K562 (cell line): ENCODE results near the gene SLC7A6OS. TPM values are rescaled to one million over a fixed set of nuclear protein-coding genes. Genes with fewer than 3 reads are reported as not detected.

Experiments used
- ATAC-seq: fragments of 200-7000 bp; cut with Tn5 transposase; 3 replicates; pipeline ENCODE4 v1.9.1; 2020; ENCODE audit warnings: moderate library complexity
- BruUV-seq: library from RNA; stranded (reverse); fragments of 400-500 nt; replicated peaks from 2 replicates; lab custom pipeline; 2021; lab: Mats Ljungman, UMichigan
- CTCF ChIA-PET: fragments of 300-600 bp; formaldehyde crosslinking; extraction: SDS; loops from one replicate; lab custom pipeline; 2021; ENCODE audit warnings: low intra/inter-chr PET ratio; lab: Yijun Ruan, JAX
- POLR2A ChIA-PET: fragments of 300-600, 350-650 bp; sonication (Branson Sonifier 250); formaldehyde crosslinking; extraction: SDS; loops from one replicate; lab custom pipeline; 2021; ENCODE audit warnings: antibody characterized with exemption, inconsistent platforms; lab: Yijun Ruan, JAX
- DNase-seq, 4 experiments: peaks; one replicate each; pipeline versions ENCODE4 v3.0.0 to v3.0.0-alpha.2; 2011 to 2018; ENCODE audit warnings: low spot score in 3 of 4, mixed read lengths in 3 of 4; ENCODE audit errors: extremely low read depth in 1 of 4
- FAIRE-seq: peaks from 2 replicates; lab custom pipeline; 2011; peaks lifted over from hg19 to GRCh38; lab: Jason Lieb, UNC
- H2AFZ ChIP-seq: 2 replicates; pipeline ENCODE4 v1.6.0; 2011; ENCODE audit warnings: low read depth, low read length, control low read depth, inconsistent platforms
- H3K27ac ChIP-seq: fragments of 200-600 bp; 3 replicates; pipeline ENCODE4 v1.8.0; 2011; ENCODE audit warnings: low read depth, mild to moderate bottlenecking, control low read depth, inconsistent platforms, low read length, moderate library complexity, mixed read lengths; ENCODE audit errors: extremely low read depth
- H3K27me3 ChIP-seq, 2 experiments: fragments of 300-600 bp in 1 of 2; 2 replicates in 1 of 2; 3 replicates in 1 of 2; pipeline versions ENCODE4 v1.6.0 to v1.8.0; 2011; ENCODE audit warnings: inconsistent platforms in 2 of 2, low read length in 2 of 2, mild to moderate bottlenecking in 1 of 2, mixed read lengths in 1 of 2, moderate library complexity in 1 of 2; ENCODE audit not compliant: control insufficient read depth in 2 of 2, insufficient read depth in 2 of 2
- H3K36me3 ChIP-seq: fragments of 300-600 bp; 3 replicates; pipeline ENCODE4 v1.8.0; 2011; ENCODE audit warnings: mild to moderate bottlenecking, low read length, inconsistent platforms; ENCODE audit not compliant: control insufficient read depth, insufficient read depth
- H3K4me1 ChIP-seq, 2 experiments: fragments of 200-600 bp in 1 of 2; replicated peaks in 1 of 2; 2 replicates in 1 of 2; 3 replicates in 1 of 2; pipeline versions ENCODE4 v1.5.1 to v1.8.0; 2011; ENCODE audit warnings: inconsistent platforms in 2 of 2, low read length in 2 of 2, mild to moderate bottlenecking in 1 of 2, mixed read lengths in 1 of 2, moderate library complexity in 1 of 2; ENCODE audit not compliant: control insufficient read depth in 2 of 2, insufficient read depth in 2 of 2
- H3K4me2 ChIP-seq: 2 replicates; pipeline ENCODE4 v1.6.1; 2011; ENCODE audit warnings: low read length, control low read depth, inconsistent platforms, mixed read lengths; ENCODE audit not compliant: insufficient read depth
- H3K4me3 ChIP-seq: fragments of 200-600 bp; sonication (generic), shearing (Covaris generic); 2 replicates; pipeline ENCODE4 v1.5.1; 2016; ENCODE audit warnings: control low read depth, inconsistent platforms
- H3K79me2 ChIP-seq: fragments of 200-600 bp; 3 replicates; pipeline ENCODE4 v1.8.0; 2011; ENCODE audit warnings: low read length, inconsistent platforms; ENCODE audit not compliant: control insufficient read depth, insufficient read depth
- H3K9ac ChIP-seq, 2 experiments: 2 replicates each; pipeline versions ENCODE4 v1.6.0 to v1.6.1; 2011; ENCODE audit warnings: low read depth in 2 of 2, low read length in 2 of 2, control low read depth in 1 of 2, inconsistent platforms in 1 of 2, mild to moderate bottlenecking in 1 of 2, mixed read lengths in 1 of 2; ENCODE audit not compliant: insufficient read depth in 1 of 2
- H3K9me1 ChIP-seq: one replicate; pipeline ENCODE4 v1.6.0; 2011; ENCODE audit warnings: inconsistent platforms, mild to moderate bottlenecking, low read length, moderate library complexity; ENCODE audit not compliant: control insufficient read depth, insufficient read depth
- H3K9me3 ChIP-seq: replicated peaks from 2 replicates; pipeline ENCODE4 v1.5.1; 2011; ENCODE audit warnings: low read depth, low read length, inconsistent platforms; ENCODE audit not compliant: control insufficient read depth, insufficient read depth
- H4K20me1 ChIP-seq: replicated peaks from 2 replicates; pipeline ENCODE4 v1.6.1; 2011; ENCODE audit warnings: low read length, inconsistent platforms, mixed read lengths; ENCODE audit not compliant: control insufficient read depth, insufficient read depth
- BCLAF1 ChIP-seq, 2 experiments: fragments of 450-650 bp in 1 of 2; IDR thresholded peaks; 2 replicates each; pipeline ENCODE4 v1.6.1; 2011 to 2017; ENCODE audit warnings: low read depth in 2 of 2, antibody characterized with exemption in 1 of 2, borderline replicate concordance in 1 of 2, low read length in 1 of 2, mild to moderate bottlenecking in 1 of 2, mixed read lengths in 1 of 2; ENCODE audit not compliant: control insufficient read depth in 1 of 2
- CREB3L1 ChIP-seq: fragments of 450-650 bp; IDR thresholded peaks from 2 replicates; pipeline ENCODE4 v1.6.1; 2014; ENCODE audit warnings: low read depth, mild to moderate bottlenecking, moderate library complexity, borderline replicate concordance
- CXXC5 ChIP-seq: fragments of 250-450 bp; sonication (Bioruptor Pico); IDR thresholded peaks from 2 replicates; pipeline ENCODE4 v1.8.0; 2022; ENCODE audit warnings: inconsistent platforms, mild to moderate bottlenecking, moderate library complexity
- ZNF280B ChIP-seq: fragments of 250-450 bp; sonication (Bioruptor Pico); IDR thresholded peaks from 2 replicates; pipeline ENCODE4 v1.5.1; 2021; ENCODE audit warnings: mild to moderate bottlenecking
- ZNF592 ChIP-seq: fragments of 450-650 bp; IDR thresholded peaks from 2 replicates; pipeline ENCODE4 v1.6.1; 2017; ENCODE audit warnings: antibody characterized with exemption, mild to moderate bottlenecking
- WGBS: fragments of 100-300 bp; shearing (Covaris generic); methylation state at CpG from one replicate; pipeline ENCODE4 v1.1.6; 2016; ENCODE audit warnings: low coverage, mixed read lengths; ENCODE audit not compliant: insufficient coverage; ENCODE audit errors: missing lambda C conversion rate; 5-methylcytosine and 5-hydroxymethylcytosine counted together
- in situ Hi-C: fragments of 300-500 bp; cut with MboI; formaldehyde crosslinking; loops from 4 replicates; pipeline ENCODE4 v1.15.0; 2018; ENCODE audit warnings: inconsistent platforms, mixed read lengths
- intact Hi-C: fragments of 100-400 bp; cut with micrococcal nuclease; formaldehyde crosslinking; loops from 2 replicates; pipeline ENCODE4 v1.14.2; 2022
- polyA plus RNA-seq, 8 experiments: library from polyadenylated mRNA; depleted of rRNA in 4 of 8; stranded (reverse) in 5 of 8; unstranded in 3 of 8; fragments of >200 nt; fragmentation: Nextera tagmentation in 2 of 8; fragmentation: Illumina TruSeq in 1 of 8; extraction: Ambion mirVana in 2 of 8; extraction: Trizol in 1 of 8; gene quantifications; 2 replicates each; pipeline versions ENCODE4 v1.2.1 to v1.2.3, GENCODE V29; 2011 to 2014; ENCODE audit warnings: inconsistent platforms in 1 of 8, missing spikeins in 1 of 8
- total RNA-seq, 7 experiments: library from RNA; depleted of rRNA in 6 of 7; stranded (reverse); fragments of >200 nt in 6 of 7; fragmentation: Illumina TruSeq in 2 of 7; extraction: Trizol in 2 of 7; gene quantifications; 2 replicates each; pipeline versions ENCODE4 v1.2.1 to v1.2.3, GENCODE V29; 2011 to 2021; ENCODE audit warnings: low replicate concordance in 1 of 7

Gene SLC7A6OS
- total and polyA plus RNA-seq, 9 of the 15 experiments (the other 6 are each of a cell fraction or from before 2014, with no cell fraction given): 2.7 to 23.6 (median 17.2) TPM

GRCh38 chr16:68264128-68265077, 46.3 kb downstream of the SLC7A6OS start, which contains the start of gene SLC7A6:
TSS of gene SLC7A6 (plus strand) at chr16:68264526. CDS start at chr16:68274727, 10,201 bp downstream.
- WGBS: under 1% methylated on average over 48 of the region's 123 CpGs
- Histone ChIP-seq H3K27ac (peak within 1 kb of the TSS; percentile 95), H3K9me3 (no peaks in the 10 kb centered on the region), H3K4me2 (peak within 1 kb of the TSS; percentile 97), H3K27me3 (no peaks in the 10 kb centered on the region), H4K20me1 (peaks cover 25% of the 10 kb centered on the region; the same call in 1 of the 2 replicates), H3K9me1 (no peaks in the 10 kb centered on the region), H3K4me3 (peak within 1 kb of the TSS; percentile 97), H3K36me3 (peaks cover 26% of the 10 kb centered on the region), H2AFZ (peak within 1 kb of the TSS; percentile 99), H3K4me1 (peaks cover 20 to 28% of the 10 kb centered on the region in 2 experiments), H3K79me2 (peaks cover 61% of the 10 kb centered on the region), H3K9ac (peak within 1 kb of the TSS; percentile 90 to 99)
- in situ Hi-C loops (loop anchor here (5.0 kb wide), 1 partner anchor 63 kb away; no protein-coding TSS in a partner anchor), intact Hi-C loops (loop anchor here (1.0 kb wide), 1 partner anchor 47 kb away; the partner anchor contains the start of gene PRMT7)
- DNase-seq (peak; percentile 91 to 93 (median 93)), ATAC-seq (peak; percentile 84), FAIRE-seq (no peak)
- TSS peak; percentile 64 for BruUV-seq
- ChIA-PET CTCF (interaction anchor here (0.6 to 5.1 kb wide), 3 partner anchors 45 to 241 kb away, joined by 3 to 73 read pairs (median 5); no protein-coding TSS in a partner anchor), POLR2A (interaction anchor here (0.6 to 2.0 kb wide), 22 partner anchors 9 to 494 kb away, joined by 3 to 12 read pairs (median 4); partner anchors contain the start of genes PLA2G15, PRMT7 and SLC7A6OS)
- TF ChIP-seq CXXC5: peak; percentile 97
- TF ChIP-seq ZNF280B: no peak
- TF ChIP-seq BCLAF1 (IDR thresholded peaks at IDR 0.05; ENCODE audit: borderline replicate concordance in 1 of 2, control insufficient read depth in 1 of 2, low read depth in 2 of 2, low read length in 1 of 2): no peak
- peak; percentile 64; the same call in 1 of the 2 replicates for TF ChIP-seq ZNF592
- peak; percentile 99 for TF ChIP-seq CREB3L1
